GM19397 (cell line): ENCODE data around the gene CALB2.
"Not testable (repeated sequence)": the region's sequence is repeated elsewhere in the genome, so short reads cannot be mapped to it uniquely, and the experiment has no call there.

Experiments
- ATAC-seq: cut with Tn5 transposase; IDR thresholded peaks from one replicate; pipeline ENCODE4 v1.9.1; 2021; ENCODE audit warnings: mild to moderate bottlenecking, moderate library complexity; ENCODE audit not compliant: unreplicated experiment

CALB2 gene

DNA sequence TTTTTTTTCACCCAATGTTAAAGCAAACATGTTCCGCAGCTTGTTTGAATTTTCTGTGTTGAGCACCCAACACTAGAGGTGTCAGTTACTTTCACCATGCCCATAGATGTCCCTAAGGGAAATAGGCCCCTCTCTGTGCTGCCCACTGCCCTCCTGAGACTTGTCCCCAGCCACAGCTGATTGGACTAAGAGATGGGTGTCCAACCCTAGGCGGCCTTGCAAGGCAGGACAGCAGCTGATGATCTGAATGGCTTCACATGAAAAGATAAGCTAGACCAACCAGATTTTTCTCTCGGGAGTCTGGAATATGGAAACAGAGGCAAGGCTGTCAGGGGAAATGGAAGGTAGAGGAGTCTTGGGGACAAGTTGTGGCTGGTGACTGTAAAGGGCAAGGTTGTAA lies 6.1 kb upstream of the CALB2 start:
- ATAC-seq, result no peak

DNA sequence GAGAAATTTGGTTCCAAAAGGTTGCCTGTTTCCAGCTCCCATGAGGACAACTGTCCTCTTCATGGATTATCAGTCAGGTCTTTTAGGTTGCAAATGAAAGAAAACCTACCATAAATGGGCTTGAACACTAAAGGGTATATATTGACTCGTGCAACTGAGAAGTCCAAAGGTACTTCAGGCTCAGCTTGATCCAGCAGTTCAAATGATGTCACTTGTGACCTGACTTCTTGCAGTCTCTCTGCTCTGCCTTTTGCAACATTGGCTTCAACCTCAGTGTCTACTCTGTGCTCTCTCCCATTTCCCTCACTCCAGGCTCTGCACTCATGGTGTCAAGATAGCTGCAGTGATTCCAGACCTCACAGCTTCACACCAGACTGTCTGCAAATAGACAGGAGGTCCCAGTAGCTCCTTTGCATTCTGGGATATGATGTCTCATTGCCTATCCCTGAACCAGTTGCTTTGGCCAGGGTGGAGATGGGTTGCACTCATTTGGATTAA lies 5.5 kb upstream of the CALB2 start:
- ATAC-seq, result no peak

DNA sequence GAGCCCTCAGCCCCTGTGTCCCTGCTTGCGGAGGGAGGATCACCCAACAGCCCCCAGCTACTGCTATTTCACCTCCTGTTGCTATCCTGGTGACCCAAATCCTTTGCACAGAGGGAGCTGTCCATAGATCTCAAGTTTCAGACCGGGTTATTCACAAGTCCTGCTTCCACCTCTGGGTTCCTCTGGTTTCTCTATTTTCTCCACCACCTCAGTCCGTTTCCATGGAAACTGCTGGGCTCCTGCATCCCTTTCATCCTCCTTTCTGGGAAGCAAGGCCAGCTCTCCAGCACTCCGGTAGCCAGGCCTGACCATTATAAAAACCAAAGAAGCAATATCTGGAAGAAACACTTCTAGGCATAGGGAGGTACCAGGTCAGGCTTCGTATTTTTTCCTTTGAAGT lies 4.8 kb upstream of the CALB2 start:
- no peak for ATAC-seq

DNA sequence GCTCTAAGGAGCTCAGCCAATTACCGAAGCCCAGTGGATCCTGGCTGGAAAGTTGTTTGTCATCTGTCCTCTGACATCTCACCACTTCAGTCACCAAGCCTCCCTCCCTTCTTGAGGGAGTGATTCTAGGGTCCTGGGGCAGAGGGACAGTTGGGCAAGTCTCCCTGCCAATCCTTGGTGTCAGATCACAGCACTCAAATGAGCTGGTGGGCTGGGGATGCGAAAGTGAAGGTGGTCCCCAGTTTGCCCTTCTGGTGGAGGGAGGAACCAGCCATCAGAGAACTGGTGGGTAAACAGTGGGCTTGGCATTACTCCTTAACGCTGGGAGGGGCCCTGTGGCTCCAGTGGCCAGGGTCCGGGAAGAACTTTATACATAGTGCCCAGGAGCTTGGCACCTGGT lies 4.4 kb upstream of the CALB2 start:
- no peak for ATAC-seq

DNA sequence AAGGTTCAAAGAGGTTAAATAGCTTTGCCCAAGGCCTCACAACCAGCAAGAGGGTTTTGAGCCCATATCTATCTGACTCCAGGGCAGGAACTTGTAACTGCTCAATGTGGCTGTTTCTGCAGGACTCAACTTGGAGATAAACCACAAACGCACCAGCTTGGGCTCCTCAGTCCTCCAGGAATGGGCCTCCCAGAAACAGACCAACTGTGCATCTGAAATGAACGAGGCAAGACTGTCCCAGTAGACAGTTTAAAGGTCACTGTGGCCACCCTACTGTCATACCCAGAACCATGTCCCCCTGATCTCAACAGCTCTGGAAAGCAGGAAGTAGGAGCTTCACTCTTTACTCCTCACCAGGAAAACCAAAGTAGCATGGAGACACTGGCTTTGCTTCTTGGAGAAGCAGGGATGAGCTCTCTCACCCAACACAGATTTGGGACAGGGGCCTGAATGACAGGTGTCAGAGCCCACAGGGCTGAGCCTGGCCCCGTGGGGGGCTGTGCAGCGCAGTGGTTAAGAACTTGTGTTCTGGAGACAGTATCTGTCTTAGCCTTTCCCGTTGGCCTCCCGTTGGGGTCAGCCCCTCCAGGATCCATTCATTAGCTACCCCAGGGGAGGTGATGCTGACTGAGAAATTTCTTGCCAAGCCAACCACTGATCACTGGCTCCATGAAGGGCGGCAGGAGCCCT lies 2.3 kb upstream of the CALB2 start:
- no peak for ATAC-seq

DNA sequence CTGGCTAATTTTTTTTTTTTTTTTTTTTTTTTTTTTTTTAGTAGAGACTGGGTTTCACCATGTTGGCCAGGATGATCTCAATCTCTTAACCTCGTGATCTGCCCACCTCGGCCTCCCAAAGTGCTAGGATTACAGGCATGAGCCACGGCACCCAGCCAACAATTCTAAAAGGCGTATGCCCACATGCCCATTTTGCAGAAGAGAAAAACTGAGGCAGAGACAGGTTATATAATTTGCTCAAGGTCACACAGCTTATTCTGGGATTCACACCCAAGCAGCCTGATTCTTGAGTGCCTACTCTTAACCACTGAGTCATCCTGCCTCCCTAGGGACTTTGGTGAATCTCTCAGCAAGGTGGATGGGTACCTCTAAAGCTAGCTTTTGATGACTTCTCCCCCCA lies 1.6 kb upstream of the CALB2 start:
- ATAC-seq, result not testable (repeated sequence)

DNA sequence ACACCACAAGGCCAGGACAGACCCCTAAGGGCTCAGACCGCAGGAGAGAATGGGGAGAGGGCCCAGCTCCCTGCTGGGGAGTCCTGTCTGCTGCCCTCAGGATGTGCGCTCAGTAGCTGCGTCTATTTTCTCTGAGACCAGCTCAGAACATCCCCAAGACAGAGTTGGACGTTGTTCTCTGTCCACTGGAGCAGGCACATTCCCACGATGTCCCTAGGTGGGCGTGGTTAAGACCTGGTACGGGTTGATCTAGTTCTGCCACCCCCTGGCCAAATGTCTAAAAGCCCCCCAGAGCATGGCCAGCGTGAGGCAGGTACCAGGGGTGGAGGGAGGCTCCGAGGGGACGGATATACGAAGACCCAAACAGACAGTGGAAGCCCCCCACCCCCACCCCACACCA lies 842 bp upstream of the CALB2 start:
- no peak for ATAC-seq

DNA sequence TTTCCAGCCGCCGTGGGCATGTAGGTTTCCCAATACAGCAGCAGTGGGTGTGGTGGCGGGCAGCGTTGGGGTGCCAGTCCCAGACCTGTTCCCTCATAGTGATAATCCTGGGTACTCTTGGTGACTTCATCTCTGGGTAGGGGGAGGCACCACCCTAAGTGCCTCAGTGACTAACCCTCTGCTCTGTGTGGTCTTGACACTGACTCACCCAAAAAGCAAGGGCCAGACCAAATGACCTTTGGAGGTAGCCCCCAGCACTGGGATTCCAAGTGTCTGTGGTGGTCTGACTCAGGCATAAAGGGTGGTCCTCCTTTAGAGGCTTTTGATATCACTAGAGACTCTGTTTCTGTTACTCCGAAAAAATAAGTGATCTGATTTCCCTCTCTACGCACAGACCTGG lies 908 bp downstream of the CALB2 start:
- ATAC-seq, result no peak

DNA sequence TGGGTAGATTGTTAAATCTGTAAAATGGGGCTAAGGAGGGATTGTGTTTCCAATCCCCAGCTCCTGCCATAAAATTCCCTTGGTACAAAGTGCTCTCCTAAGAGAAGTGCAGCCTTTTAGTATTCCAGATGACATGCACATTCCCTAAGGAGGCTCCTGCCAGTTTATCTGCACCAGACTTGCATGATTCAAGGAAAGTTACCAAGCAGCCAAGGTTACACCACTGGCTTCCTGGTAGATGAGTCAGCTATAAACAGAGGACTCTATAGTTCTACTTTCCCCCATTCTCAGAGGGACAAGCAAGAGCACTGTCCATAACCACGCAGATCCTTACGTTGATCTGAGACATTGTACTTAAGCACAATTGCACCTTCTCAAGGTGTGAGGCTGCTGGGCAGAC lies 1.9 kb downstream of the CALB2 start:
- no peak for ATAC-seq

DNA sequence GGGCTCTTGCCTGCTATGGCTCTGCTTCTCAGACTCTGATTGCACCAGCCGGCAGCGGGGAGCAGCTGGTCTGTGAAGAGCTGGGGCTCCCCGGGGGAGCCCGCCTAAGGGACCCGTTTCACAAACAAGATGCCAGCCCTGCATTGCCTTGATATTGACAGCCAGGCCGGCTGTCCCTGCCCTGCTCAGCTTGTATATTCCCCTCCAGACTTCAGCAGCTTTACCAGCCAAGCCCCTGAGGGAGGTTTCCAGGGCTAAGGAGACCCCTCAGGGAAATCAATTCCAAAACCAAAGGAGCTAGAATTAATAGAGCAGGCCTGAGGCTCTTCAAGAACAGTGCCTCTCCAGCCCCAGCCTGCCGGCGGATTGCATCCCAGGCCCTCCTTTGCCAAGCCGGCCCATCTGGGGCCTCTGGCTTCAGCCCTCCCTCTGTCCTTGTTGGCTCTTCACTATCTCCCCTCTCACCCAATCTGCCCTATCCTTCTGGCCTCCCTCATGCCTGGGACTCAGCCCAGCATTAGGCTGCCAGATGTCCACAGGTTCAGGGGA lies 5.7 kb downstream of the CALB2 start:
- no peak for ATAC-seq

DNA sequence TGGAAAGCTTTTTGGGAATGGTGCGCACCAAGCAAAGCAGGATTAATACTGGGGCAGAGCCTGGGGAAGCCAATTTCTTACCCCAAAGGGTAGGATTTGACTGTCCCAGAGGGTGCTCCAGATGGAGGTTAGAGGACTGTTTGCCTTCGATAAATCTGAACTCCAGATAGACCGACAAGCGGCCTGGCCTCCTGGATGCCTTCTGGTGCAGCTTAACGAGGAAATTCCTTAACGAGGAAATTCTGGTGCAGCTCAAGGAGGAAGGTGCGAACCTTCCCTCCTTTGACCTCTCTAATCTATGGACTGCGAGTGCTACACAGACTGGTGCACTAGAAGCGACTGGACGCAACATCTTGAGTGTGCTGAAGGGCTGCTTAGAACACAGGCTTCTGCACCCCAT lies 6.5 kb downstream of the CALB2 start:
- ATAC-seq, result no peak

DNA sequence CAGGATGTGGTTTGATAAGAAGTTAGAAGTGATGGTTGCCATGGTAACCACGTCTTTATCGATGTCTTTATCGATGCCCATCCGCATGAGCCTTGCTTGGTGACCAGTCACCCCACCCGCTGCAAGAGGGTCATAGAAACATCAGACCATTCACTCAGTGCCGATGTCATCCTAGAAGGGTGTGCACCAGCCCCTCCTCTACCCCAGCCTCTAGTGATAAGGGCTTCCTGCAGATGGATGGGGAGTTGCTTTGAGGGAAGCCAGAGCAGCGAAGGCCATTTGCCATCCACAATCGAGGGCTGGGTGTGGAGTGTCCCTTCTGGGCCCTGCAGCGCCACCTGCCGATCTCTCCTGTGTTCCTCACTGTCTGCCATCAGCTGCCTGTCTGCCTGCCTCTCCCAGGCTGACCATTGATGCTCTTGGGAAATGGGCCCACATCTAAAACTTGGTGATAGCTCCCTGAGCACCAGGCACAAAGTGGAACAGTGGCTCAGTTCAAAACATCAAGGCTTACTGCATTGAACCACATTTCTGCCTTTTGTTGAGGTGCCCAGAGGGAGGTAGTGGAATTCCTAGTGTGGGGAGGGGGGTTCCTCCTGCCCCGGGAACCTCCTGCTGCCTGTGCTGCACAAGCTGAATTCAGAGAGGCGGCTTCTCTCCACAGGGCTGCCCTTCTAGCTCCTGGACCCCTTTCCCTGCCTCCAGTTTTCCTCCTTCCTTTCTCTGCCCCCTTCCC lies 8.9 kb downstream of the CALB2 start:
- ATAC-seq, result no peak

DNA sequence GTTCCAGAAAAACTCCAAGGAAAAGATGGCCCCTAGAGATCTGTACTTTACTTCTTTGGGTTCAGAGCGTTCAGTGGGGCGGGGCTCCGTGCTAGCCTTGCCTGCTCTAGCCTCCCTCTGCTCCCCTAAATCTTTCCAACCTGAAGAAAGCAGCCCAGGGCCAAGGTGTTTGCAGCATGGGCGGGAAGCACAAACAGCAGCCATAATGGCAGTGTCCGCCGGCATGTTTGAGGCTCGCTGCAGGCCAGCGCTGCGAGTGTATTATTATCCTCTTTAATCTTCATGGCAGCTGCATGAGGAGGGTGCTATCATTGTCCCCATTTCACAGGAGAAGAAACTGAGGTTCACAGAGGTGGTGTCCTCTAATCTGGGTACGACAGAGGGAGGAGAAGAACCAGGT lies 10.4 kb downstream of the CALB2 start:
- no peak for ATAC-seq

DNA sequence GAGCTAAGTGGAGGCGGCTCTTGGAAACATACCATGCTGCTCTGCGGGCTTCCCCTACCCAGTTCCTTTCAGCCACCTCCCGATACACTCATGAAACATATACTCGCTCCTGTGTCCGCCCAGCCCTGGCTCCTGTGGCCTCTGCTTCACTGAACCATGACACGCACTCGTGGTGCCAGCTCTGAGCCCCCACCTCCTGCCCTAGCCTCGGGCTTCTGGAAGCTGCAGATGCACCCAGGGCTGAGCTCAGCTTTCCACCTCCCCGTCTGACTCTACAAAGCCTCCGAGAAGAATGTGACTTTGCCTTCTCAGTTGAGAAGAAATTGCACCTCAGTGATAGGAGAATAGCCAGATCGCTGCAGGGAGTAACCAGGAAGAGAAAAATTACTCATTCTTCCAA lies 11.0 kb downstream of the CALB2 start:
- no peak for ATAC-seq

DNA sequence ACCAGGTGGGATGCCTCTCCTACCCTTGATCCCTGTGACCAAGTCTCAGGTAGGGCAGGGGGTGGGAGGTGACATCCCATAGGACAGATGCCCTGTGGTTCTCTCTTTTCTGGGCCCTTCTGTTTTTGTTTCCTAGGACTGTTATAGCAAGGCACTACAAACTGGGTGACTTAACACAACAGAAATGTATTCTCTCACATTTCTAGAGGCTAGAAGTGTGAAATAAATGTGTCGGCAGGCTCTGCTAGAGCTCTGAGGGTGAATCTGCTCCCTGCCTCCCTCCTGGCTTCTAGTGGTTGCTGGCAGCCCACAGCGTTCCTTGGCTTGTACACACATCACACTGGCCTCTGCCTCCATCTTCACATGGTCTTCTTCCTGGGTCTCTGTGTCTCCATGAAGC lies 12.7 kb downstream of the CALB2 start:
- ATAC-seq, result no peak

DNA sequence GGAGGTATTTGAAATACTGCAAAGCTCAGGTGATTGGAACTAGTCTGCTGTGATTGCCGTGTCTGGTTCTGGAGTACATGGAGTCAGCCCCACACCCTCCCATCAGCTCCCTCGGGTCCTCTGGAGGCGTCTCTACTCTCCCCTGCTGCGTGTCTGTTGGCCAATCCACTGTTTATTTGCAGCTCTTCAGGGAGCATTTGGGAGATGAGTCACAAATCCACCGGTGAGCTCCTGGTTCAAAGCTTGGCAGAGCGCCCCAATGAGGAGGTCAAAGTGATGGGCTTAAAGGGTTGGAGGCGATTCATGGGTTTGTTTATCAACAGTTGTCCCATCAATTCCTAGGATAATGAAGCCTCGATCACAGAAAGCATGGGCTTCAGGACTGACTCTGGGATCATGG lies 14.6 kb downstream of the CALB2 start:
- ATAC-seq, result no peak

DNA sequence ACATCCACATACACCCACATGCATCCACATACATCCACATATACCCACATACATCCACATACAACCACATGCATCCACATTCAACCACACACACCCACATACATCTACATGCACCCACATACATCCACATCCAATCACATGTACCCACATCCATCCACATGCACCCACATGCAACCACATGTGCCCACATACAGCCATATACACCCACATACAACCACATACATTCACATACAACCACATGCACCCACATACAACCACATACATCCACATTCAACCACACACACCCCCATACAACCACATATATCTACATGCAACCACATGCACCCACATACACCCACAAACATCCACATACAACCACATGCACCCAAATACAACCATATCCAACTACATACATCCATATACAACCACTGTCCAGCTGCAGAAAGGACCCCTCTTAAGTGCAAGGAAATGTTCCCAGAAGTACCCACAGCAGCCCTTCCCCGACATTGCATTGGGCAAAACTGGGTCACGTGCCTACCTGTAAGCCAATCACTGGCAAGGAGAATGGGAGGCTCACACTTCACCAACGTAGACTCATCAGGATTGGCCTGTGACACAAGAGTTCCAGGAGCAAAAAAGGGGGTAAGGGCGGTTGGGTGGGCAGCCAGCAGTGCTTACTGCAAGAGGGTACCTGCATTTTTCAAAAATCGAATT lies 18.1 kb downstream of the CALB2 start:
- no peak for ATAC-seq

DNA sequence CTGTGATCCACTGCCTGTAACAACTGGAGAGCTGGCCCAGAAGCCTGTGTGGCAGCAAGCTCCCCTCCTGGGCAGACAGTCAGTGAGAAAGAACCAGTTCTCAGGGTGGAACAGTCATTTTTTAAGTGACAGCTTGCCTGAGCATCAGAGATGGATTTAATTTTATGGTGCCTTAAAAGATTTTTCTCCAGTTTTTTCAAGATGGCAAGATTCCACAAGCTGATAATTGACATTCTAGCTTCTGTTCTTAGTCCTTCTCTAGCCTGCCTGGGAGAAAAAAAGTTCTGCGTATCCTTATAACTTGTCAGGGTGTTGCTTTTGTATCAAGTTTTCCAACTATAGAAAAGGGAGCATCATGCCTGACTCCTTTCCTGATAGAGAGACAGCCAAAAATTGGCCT lies 21.2 kb downstream of the CALB2 start:
- ATAC-seq, result no peak

DNA sequence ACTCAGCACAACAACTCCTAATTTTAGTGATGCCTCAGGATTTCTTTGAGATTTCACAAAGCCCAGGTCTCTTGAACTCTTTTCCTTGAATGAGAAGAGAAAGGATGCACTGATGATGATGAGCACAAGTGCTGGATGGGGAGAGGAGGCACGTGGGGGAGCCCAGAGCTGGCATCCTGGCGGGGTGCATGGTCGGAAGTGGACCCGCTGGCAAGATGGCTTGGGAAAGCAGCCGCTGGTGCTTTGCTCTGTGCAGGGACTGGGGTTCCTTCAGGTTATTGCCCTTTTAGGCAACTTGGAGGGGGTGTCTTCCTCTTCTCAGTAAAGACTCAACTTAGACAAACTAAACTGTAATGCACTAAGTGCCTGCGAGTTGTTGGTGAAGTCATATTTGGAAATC lies 22.3 kb downstream of the CALB2 start:
- ATAC-seq, result no peak

DNA sequence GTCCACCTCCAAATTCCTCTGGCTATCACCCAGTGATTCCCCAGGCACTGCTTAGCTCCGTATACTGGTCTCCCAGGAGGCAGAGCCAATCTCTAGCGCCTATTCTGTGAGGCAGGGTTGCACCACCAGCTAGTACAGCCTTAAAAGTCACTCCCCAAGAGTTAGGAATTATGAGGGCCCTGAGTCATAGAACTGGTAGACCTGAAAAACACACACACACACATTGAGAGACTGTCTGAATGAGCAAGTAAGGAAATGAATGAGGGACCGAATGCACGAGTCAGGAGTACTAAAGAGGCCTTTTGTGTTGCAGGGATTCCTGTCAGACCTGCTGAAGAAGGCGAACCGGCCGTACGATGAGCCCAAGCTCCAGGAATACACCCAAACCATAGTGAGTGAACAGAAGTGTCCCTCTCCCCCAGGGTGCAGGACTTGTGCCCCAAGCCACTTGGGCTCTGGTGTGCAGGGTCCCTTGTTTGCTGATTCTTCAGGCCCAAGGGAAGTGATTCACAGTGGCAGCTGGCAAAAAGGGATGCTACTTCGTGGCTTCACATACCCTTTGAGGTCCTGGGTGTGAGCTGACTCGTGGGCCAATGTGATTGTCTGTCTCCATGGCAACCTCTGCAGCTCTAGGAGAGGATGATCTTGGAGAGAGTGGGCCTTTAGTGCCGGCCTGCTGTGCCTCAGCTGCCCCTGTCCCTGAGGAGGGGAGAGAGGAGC lies 24.7 kb downstream of the CALB2 start:
- no peak for ATAC-seq

DNA sequence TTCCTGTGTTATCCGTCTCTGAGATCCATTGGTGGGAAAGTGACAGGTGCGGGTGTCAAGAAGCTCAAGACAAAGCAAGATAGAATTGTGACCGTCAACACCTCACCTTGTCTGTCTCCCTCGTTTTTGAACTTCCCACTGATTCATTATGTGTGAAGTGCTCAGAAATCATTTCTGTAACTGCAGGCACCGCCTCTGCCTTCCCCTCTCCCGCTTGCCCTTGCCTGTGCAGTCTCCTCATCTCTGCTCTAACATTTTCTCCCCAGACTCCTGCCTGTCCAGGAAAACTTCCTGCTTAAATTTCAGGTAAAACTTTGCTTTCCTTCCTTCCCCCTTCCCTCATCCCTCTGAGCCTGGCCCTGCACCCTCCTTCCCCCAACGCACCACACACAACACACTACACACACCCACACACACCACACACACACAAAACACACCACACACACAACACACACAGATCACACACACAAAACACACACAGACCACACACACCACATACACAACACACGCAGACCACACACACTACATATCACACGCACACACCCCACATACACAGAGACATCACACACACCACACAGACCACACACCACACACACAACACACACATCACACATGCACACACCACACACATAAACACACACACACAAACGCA lies 25.7 kb downstream of the CALB2 start:
- ATAC-seq, result no peak
